ENCODE results near the gene KRTAP23-1. TPM values are rescaled to one million over a fixed set of nuclear protein-coding genes. Genes with fewer than 3 reads are reported as not detected.

The KRTAP23-1 gene
- total RNA-seq, 2 experiments from 2014 or later: not detected

GRCh38 chr21:30329203-30329875 is 19.1 kb downstream of the KRTAP23-1 start:
- H2AFZ ChIP-seq (ENCODE audit: low read length): no peak overlapping the region
- no peak overlapping the region for H3K4me3 ChIP-seq (ENCODE audit: low read depth, low read length, poor library complexity, severe bottlenecking)
- no peak overlapping the region for H3K27ac ChIP-seq (ENCODE audit: low read depth, low read length, poor library complexity, severe bottlenecking)
- H3K4me2 ChIP-seq (ENCODE audit: low read length): no peak overlapping the region
- H3K79me2 ChIP-seq (ENCODE audit: insufficient read depth, low read depth, low read length): no peaks in the 10 kb centered on the region
- H4K20me1 ChIP-seq (ENCODE audit: insufficient read depth, low read length): no peaks in the 10 kb centered on the region
- POLR2A ChIA-PET: interaction anchor here (0.5 to 1.2 kb wide), 4 partner anchors 11 to 119 kb away, joined by 3 to 4 read pairs (median 4); no protein-coding TSS in a partner anchor
- intact Hi-C loops (cut with micrococcal nuclease; ENCODE audit: unreplicated experiment): no loop called here
- no peaks in the 10 kb centered on the region for H3K9me3 ChIP-seq (ENCODE audit: low read length)
- CTCF ChIA-PET (ENCODE audit: unreplicated experiment): no interaction called here
- no peaks in the 10 kb centered on the region for H3K9me2 ChIP-seq (ENCODE audit: insufficient read depth, low read length)
- no TSS peak for BruUV-seq (replicated peaks)
- TF ChIP-seq EZH2phosphoT487 (IDR thresholded peaks at IDR 0.05; ENCODE audit: borderline replicate concordance, low read depth, low read length): no peak
- no peak for TF ChIP-seq CTCF (conservative IDR thresholded peaks at IDR 0.05; ENCODE audit: low read length)
- H3K36me3 ChIP-seq (ENCODE audit: insufficient read depth, low read length): no peaks in the 10 kb centered on the region
- no peaks in the 10 kb centered on the region for H3K4me1 ChIP-seq (ENCODE audit: insufficient read depth, low read length, poor library complexity, severe bottlenecking)
- no peak for DNase-seq (ENCODE audit: low spot score)

GRCh38 chr21:30326390-30326789 is 22.0 kb downstream of the KRTAP23-1 start:
- POLR2A ChIA-PET: interaction anchor here (0.7 kb wide), 1 partner anchor 185 kb away, joined by 3 read pairs; no protein-coding TSS in a partner anchor
- BruUV-seq (replicated peaks): no TSS peak
- intact Hi-C loops (cut with micrococcal nuclease; ENCODE audit: unreplicated experiment): no loop called here

More at GRCh38 chr21:30326390-30326789, 22.0 kb downstream of the KRTAP23-1 start:
- CTCF ChIA-PET (ENCODE audit: unreplicated experiment): no interaction called here
- Histone ChIP-seq H3K27ac (ENCODE audit: low read depth, low read length, poor library complexity, severe bottlenecking) (no peak overlapping the region), H3K4me3 (ENCODE audit: low read depth, low read length, poor library complexity, severe bottlenecking) (no peak overlapping the region), H3K36me3 (ENCODE audit: insufficient read depth, low read length) (no peaks in the 10 kb centered on the region), H3K9me3 (ENCODE audit: low read length) (no peaks in the 10 kb centered on the region), H3K79me2 (ENCODE audit: insufficient read depth, low read depth, low read length) (no peaks in the 10 kb centered on the region), H3K9me2 (ENCODE audit: insufficient read depth, low read length) (no peaks in the 10 kb centered on the region), H3K4me1 (ENCODE audit: insufficient read depth, low read length, poor library complexity, severe bottlenecking) (no peaks in the 10 kb centered on the region), H4K20me1 (ENCODE audit: insufficient read depth, low read length) (no peaks in the 10 kb centered on the region), H2AFZ (ENCODE audit: low read length) (no peak overlapping the region), H3K4me2 (ENCODE audit: low read length) (no peak overlapping the region)
- no peak for DNase-seq (ENCODE audit: low spot score)
- TF ChIP-seq CTCF (conservative IDR thresholded peaks at IDR 0.05; ENCODE audit: low read length): no peak
- TF ChIP-seq EZH2phosphoT487 (IDR thresholded peaks at IDR 0.05; ENCODE audit: borderline replicate concordance, low read depth, low read length): no peak
